DMS79 (cell line): ENCODE measurements around the gene ABLIM2.

ENCODE experiments used
- DNase-seq: peaks from one replicate; lab custom pipeline; 2025; lab: John Stamatoyannopoulos, UW

Gene ABLIM2

DNA sequence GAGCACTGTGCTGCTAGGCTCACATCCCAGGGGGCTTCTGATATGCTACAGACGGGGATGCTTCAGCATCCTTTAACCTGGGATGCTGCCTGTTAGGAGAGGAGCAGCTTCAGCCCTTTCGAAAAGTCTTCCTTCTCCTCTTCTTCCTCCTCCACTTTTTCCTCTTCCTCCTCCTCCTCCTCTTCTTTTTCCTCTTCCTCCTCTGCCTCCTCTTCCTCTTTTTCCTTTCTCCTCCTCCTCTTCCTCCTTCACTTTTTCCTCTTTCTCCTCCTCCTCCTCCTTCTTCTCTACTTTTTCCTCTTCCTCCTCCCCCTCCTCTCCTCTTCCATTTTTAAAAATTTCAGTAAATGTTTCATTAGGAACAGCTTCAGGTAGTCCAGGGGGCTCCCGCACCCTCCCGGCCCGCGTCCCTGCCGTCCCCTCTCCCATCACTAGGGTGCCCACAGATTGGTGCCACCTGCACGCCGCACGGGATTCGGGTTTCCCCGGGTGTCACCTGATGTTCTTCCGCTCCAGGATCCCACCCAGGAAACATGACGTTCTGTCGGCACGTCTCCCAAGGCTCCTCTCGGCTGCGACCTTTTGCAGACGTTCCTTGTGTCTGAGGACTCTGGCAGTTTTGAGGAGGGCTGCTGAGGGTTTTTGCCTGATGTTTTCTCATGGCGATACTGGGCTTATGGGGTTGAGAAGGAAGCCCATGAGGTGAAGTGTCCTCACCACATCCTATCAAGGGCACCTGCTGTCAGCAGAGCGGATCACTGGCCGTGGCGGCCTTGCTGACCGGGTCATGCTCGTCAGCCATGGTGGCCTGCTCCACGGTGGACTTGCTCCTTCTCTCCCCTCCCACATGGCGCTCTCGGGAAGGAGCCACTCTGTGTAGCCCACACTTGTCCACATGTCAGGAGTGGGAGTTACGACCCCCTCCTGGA lies 135.6 kb downstream of the ABLIM2 start:
- DNase-seq: no peak

DNA sequence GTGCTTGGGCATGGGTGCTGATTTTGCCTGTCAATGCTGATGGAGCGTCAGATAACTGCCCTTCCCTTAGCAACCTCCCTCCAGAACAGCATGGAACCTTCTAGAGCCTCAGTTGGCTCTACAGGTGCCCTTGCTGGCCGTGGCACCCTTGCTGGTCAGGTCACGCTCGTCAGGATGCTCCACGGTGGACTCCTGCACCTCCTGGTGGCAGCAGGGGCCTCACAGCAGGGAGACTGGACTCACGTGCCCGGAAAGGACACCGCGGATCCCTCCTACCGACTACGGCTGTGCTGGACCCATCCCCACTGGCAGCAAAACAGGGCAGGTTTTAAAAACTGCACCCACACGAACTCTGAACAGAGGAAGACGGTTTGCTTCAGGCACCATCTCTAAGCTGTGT lies 136.8 kb downstream of the ABLIM2 start:
- DNase-seq: no peak

DNA sequence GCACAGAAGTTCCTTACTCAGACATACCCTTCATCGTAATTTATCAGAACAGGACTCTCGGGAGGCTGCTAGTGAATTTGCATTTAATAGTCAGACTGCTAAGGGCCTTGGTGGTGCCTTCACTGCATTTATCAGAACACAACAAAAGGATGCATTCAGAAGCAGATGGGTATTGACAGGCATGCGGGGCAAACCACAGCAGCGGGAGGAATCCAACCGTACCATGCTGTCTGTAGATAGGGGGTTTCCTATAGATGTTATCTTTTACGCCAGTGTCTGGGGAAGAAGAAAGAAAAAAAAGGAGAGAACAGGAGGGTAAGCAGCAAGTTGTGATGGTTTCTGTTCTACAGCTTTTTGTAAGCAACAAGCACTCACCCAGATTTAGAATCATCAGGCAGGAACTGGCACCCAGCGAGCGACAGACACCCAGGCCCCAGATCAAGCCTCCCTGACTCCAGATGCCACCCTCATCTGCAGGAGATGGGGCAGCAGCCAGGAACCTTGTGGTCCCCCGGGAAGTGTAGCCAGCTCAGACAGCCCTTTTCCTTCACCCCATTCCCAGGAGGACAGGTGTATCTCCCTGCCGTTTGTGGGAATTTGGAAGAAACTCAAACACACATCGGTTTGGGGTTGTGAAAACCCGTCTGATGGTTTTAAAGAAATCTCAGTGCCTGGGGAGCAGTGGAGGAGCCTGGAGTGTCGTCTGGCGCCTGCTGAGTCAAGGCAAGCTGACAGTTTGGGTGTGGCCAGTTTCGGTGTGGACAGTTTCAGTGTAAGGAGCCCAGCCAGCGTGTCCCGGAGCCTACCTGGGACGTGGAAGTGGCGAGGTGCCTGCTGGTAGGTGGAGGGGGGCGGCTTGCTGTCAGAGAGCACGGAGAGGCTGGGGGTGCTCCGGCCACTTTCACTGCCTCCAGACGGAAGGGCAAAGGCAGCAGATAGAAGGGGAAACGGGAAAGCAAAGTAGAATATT lies 138.9 kb downstream of the ABLIM2 start:
- DNase-seq: peak; percentile 77

DNA sequence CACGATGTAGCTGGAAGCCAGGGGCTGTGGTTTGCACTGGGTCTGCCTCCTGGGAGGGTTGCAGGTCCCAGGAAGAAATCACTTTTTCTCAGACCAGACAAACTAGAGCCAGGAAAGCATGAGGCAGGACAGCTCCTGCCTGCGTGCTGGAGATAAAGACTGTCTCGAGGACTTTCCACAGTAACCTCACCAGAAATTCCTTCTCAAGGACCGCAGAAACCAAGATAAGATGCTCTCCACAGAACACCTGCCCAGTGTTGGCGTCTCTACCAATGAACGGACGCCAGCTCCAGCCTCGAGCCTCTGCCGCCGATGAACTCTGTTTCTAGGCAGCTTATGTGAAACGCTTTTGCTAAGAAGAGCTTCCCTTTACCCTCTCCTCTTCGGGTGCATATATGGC lies 142.1 kb downstream of the ABLIM2 start:
- DNase-seq: peak; percentile 56

DNA sequence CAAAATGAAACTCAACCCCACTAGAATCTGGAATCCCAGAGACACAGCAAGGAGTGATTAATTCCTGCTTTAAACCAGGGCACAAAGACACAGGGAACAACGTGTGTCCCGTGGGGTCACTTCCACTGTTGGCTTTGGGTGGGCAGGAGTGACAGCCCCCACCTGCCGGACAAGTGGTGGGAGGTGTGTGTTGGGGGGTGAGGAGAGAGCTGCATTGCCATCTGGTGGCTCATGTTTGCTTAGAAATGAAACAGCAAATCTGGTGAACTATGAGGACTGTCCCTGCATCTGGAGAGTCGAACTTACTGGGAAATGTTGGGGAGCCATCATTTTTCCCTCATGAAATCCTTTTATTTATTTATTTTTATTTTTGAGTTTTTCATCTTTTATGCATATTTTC lies 143.1 kb downstream of the ABLIM2 start:
- no peak for DNase-seq

DNA sequence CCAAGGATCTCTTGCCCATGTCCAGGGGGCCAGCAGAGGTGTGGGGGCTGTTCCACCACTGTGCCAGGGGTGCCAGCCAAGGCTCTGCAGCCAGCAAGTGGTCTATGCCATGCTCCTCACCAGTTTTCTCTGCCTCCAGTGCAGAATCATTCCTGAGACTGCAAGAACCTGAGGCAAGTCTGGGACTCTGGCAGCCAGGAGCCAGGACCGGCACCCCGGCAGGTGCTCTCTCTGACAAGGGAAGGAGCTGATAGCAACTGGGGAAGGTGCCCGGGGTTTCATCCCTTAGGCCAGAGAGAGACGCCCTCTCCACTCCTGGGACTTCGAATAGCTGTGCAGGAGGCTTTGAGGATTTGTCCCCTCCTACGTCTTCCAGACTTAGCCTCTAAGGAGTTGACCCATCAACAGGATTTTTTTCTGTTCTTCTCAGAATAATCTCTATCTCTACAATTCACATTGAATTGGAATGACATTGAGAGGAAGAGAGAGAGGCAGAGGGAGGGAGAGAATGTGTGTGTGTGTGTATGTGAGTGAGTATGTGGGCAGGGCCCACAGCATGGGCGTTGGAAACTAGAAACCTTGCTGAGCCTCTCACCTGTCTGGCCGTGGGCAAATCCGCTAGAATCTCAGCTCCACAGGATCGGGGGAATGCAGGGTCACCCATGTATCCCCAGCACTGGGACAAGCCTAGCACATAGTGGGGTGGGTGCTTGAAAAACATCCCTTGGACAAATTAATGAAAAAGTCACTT lies 144.5 kb downstream of the ABLIM2 start:
- DNase-seq: no peak

DNA sequence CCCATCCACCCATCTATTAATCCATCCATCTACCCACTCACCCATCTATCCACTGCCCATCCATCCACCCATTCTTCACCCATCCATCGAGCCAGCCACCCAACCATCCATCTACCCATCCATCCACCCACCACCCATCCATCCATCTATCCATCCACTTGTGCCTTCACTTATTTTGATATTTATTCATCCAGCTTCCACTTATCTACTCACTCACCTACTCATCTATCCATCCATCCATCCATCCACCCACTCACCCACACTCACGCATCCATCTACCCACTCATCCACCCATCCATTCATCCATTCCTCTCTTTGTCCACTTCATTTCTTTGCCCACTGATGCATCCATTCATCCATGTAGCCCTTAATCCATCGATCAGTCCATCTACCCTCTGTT lies 146.1 kb downstream of the ABLIM2 start:
- no peak for DNase-seq

DNA sequence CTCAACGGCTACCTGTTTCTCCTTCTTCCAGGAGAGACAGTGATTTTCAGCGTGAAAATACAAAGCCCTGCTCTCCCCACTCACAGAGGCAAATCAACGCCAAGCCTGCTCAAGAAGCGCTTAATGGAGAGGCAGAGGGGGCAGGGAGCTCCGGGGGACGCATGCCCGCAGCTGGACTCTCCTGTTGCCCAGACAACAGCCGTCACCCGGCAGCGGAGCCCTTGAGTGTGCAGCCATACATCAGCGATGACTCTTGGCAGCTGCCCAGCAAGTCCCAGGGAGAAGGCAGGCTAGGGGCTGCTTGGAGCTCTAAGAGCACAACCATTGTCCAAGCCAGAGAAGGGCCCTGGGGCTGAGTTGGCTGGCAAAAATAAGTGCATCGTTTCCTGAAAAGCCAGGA lies 148.0 kb downstream of the ABLIM2 start:
- peak; percentile 95 for DNase-seq

DNA sequence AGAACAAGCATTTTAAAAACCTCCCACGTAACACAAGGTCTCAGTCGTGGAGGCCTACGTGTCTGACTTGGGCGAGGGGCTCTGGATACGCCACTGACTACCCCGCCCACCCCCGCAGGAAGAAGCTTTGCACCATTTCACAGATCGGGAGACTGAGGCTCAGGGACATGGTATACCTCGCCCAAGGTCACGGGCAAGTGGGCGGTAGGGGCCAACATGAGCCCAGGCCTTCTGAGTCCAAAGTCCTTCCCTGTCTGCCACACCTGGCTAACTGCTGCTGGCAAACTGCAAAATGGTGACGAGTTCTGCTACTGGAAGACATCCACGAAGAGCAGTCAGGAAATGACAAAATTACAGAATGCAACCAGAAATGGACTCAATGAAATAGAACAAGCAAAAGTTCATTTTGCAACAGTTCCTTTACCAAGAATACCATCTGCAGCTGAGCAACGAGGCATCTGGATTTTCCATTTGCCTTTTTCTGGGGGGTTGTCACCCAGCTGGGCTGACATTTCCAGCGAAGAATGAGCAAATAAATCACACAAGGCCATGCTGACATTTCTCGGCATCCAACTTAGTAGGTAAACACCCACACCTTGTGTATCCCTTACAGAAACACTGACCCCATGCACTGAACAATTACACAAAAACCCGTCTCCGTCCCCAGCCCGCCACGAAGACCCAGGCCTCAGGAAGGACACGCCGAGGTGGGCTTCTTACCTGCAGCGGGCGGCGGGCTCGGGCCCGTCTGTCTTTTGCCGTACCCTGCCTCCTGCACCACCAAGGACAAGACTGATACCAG lies 148.7 kb downstream of the ABLIM2 start:
- DNase-seq: no peak

DNA sequence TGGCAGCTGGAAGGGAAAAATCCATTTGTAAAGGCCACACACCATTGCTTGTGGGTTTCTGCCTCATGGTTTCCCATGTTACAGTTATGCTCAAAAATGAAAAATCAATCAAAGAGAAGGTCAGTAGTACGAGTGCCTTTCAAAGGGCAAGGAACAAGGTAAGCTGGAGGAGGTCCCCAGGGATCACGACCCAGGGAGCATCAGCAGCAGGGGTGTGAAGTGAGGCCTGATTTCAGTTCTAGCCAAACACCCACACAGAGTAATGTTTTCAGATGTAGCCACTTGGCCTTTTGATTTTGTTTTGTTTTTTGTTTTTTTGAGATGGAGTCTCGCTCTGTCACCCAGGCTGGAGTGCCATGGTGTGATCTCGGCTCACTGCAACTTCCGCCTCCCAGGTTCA lies 149.5 kb downstream of the ABLIM2 start:
- DNase-seq: no peak

DNA sequence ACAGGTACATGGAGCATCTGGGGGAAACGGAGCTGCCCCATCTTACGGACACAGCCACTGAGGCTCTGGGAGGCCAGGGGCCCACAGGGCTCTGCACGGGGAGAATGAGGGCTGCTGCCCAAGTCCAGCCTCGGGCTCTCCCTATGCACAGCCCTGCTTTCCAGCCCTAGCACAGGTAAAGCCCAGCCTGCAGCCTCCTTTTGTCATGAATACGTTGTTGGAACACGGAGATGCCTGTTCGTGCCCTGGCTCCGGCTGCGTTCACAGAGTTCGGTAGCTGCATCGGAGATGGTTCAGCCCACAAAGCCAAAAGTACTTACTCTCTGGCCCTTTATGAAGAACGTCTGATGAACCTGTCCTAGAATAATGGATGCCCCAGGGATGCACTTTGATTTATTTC lies 150.2 kb downstream of the ABLIM2 start:
- no peak for DNase-seq

DNA sequence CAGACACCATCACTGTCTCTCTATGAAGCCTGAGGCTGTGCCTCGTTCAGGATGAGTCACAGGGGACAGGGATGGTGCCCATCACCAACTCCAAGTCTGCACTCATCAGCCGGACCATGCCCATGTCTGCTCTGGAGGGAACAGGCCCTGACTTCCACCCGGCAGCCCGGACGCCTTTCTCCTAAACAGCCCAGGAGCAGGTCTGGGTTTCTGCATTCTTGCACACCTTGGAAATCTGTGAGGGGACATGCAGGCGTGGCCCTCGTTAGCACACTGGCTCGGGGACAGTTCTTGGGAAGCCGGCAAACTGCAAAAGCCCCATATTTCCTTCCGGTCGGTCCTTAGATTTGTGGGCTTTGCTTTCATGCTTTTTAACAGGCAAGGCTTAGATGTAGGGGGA lies 151.0 kb downstream of the ABLIM2 start:
- DNase-seq: no peak

DNA sequence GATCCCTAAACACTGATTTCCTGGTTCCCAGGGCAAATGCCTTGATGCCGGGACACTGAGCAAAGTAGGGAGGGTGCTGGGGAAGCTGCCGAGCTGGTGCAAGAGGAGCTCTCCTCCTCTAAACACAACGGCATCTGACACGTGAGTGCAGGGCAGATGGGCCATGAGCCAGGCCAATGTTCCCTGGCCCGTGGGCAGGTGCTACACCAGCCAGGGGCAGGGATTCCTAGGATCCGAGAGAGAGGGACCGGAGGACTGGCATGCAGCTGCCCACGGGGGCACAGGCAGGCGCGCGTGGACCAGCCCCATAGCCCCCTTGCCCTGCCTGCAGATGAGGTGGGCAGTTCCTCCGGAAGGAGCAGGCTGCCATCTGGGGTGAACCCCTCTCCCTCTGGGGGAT lies 152.1 kb downstream of the ABLIM2 start:
- no peak for DNase-seq

DNA sequence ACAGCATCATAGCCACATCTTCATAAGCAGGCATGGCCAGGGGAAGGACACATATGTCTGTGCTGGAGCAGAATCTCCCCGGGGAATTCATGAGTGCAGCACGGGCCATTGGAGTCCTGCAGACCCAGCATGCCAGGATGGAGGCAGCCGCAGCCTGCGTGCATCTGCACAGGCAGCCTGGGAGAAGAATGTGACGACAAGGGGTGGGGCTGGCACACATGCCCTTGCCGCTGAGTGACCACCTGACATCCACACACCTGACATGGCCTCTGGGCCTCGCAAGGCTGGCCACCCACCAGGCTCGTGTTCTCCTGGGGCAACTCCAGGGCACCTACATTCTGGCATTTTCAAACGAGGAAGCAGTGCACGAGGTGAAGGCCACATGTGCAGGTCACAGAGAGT lies 152.8 kb downstream of the ABLIM2 start:
- no peak for DNase-seq

DNA sequence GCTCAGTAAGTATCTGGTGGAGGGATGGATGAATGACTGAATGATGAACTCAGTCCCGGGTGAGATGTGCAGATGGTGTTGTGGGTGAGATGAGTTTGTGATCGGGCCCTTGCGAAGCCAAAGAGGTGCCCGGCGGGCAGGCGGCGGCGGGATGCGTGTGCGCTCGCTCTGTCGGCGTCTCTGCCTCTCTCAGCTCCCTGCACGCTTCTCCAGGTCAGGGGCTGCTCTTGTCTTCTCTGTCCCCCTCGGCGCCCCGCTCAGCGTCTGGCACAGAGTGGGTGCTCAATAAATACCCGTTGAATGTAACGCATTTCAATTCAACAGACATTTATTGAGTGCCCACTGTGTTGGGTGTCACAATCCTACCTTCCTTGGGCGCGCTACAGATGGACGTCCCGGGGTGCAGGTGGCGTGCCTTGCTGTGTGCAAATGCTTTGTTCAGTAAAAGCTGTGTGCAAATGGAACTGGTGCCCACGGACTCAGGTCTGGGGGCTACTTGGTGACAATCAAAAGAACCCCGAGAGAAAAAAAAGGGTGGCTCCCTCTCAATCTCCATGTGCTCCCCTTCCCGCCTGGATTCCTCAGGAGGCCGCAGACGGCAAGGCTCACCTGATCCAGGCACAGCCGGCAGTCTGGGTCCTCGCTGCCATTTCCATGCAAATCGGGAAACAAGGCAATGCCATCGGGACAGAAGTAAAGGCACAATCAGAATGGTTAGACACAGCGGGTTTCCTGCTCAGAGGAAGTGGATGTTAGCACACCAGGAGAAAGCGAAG lies 153.4 kb downstream of the ABLIM2 start:
- DNase-seq: no peak

DNA sequence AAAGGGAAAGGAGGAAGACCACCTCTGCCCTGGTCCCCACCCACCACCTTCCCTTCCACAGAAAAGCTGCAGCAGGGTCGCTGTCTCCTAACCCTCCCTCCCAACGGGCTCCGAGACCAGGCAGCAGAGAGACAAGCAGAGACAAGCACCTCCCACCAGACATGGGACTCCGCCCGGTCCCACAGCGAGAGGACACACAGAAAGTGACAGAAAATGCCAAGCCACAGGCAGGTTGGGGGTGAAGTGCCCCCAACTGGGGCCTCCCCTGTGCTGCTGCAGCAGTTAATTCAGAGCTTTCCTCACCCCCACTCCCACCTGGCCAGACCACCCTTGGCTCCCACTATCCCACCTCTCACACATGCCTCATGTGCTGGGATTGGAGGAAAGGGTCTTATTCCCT lies 154.5 kb downstream of the ABLIM2 start:
- DNase-seq: no peak

DNA sequence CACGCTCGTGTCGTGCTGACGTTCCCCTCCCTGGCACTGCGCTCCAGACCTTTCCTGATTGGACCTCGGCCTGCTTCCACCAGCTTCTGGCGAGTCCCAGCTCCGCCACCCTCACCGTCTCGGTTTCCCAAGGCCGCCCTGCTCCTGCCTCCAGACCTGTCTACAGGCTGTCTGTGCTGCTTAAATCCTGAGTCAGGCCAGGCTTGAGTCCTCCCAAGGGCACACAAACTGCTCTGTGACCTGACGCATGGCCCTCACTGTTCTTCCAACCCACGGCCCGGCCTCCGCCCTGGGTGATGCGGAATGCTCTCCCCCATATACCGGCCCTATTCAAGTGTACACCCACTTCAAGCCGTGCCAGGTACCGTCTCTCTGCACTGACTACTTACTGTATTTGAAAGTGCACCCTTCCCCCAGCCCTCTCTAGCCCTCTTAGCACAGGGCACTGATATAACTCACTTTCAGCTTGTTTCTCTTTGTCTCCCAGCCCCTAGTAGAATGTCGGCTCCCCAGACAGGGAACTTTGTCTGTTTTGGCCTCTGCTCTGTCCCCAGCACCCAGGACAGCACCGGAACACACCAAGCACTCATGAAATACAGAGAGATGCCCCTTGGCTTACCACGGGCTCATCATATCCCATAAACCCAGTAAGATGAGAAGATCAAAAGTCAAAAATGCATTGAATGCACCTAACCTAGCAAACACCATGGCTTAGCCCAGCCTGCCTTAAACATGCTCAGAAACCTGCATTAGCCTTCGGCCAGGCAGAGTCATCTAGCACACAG lies 155.9 kb downstream of the ABLIM2 start:
- no peak for DNase-seq

DNA sequence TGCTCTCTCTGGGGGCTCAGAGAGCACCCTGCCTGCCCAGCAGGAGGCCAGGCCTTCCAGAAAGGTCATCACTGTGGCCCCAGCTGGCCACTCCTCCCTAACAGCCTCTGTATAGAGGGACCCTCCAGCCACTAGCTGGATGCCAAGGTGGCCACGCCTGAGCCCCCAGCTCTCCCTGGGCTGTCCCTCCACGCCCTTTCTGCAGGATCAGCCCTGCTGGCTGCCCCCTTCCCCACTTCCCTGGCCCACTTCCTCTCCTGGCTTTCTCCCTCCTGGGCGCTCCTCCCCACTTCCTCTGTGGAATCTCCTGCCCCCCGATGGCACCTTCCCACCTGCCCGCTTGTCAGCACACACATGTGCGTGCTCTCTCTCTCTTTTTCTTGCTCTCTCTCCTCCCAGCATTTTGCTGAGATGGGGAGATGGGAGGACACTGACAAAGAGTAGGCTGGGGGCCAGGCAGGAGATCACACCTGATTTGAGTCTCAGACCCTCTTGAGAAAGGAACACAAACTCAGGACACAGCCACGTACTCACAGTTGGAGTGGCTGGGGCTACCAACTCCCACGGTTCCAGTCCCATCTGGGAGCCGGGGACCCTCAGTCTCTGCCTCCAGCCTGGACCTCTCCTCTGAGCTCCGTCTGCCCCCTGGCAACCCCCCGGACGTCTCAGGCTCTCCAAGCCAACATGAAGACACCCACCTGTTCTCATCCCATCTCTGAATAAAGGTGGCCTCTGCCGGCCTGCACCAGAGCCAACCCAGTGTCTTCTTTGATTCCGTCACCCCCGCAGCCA lies 156.9 kb downstream of the ABLIM2 start:
- no peak for DNase-seq
